ENCODE results near the gene LRPAP1.

LRPAP1 gene

GRCh38 chr4:3531318-3531878, 824 bp downstream of the LRPAP1 start:
- peak in 1 of 3 experiments; percentile 67 for DNase-seq

GRCh38 chr4:3530663-3531254, 1.5 kb downstream of the LRPAP1 start:
- no peak for DNase-seq

GRCh38 chr4:3530051-3530450, 2.2 kb downstream of the LRPAP1 start:
- no peak for DNase-seq

- DNase-seq, result no peak
These were observed 2.9 kb downstream of the LRPAP1 start for GRCh38 chr4:3529363-3529762.

GRCh38 chr4:3527914-3528876, 4.0 kb downstream of the LRPAP1 start:
- DNase-seq, result no peak

GRCh38 chr4:3527101-3527913, 4.9 kb downstream of the LRPAP1 start:
- DNase-seq, result no peak

- DNase-seq, result no peak
These were observed 5.8 kb downstream of the LRPAP1 start for GRCh38 chr4:3526456-3526855.

- DNase-seq, result no peak
These were observed 6.4 kb downstream of the LRPAP1 start for GRCh38 chr4:3525532-3526430.

GRCh38 chr4:3524920-3525319, 7.3 kb downstream of the LRPAP1 start:
- no peak for DNase-seq

GRCh38 chr4:3524349-3524748, 7.9 kb downstream of the LRPAP1 start:
- no peak for DNase-seq

- DNase-seq, result no peak
These were observed 8.5 kb downstream of the LRPAP1 start for GRCh38 chr4:3523628-3524221.

GRCh38 chr4:3523146-3523627, 9.0 kb downstream of the LRPAP1 start:
- DNase-seq, result no peak

GRCh38 chr4:3522651-3523050, 9.6 kb downstream of the LRPAP1 start:
- DNase-seq, result no peak

- DNase-seq, result no peak
These were observed 9.9 kb downstream of the LRPAP1 start for GRCh38 chr4:3522326-3522640.

GRCh38 chr4:3521621-3522325, 10.4 kb downstream of the LRPAP1 start:
- DNase-seq, result no peak

GRCh38 chr4:3520796-3521600, 11.2 kb downstream of the LRPAP1 start:
- no peak for DNase-seq

GRCh38 chr4:3520276-3520675, 11.9 kb downstream of the LRPAP1 start:
- no peak for DNase-seq

GRCh38 chr4:3519468-3520264, 12.6 kb downstream of the LRPAP1 start:
- no peak for DNase-seq

- DNase-seq, result no peak
These were observed 13.3 kb downstream of the LRPAP1 start for GRCh38 chr4:3518941-3519340.
